ENCODE measurements around the gene ALDH9A1.

DNA sequence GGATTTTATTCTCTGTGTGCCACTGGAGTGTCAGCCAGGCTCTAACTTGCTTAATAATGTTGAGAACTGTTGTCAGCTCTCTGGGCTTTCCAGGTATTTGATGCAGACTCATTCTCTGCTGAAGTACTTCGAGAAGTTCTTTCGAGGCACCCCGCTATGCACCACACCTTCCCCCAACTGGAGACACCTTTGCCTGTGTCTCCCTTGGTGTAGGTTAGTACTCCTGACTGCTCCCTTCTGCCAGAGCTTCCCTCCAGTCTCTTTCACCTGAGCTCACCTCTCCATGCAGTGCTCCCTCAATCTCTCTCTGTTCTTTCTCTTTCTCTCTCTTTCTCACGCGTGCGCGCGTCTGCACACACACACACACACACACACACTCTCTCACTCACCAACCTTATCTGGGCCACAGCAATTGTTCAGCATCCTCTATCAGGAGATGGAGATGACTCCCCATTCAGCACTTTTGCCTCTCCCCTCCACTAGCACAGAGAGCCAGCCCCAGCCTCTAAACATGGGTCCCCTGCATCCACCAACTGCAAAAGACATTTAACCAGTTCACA lies 81.3 kb downstream of the ALDH9A1 start:
- TF ChIP-seq CTCF (IDR thresholded peaks at IDR 0.05 in 2 of 3, conservative IDR thresholded peaks at IDR 0.05 in 1 of 3; ENCODE audit: control insufficient read depth in 2 of 3, extremely low read depth in 1 of 3, insufficient read depth in 1 of 3, low read depth in 3 of 3, low read length in 3 of 3) (no peak), CEBPZ (IDR thresholded peaks at IDR 0.05; ENCODE audit: low read depth, low read length) (no peak), SP1 (IDR thresholded peaks at IDR 0.05; ENCODE audit: low read depth, low read length) (no peak), EZH2 (IDR thresholded peaks at IDR 0.05; ENCODE audit: borderline replicate concordance, control insufficient read depth, low read depth, low read length) (no peak), BHLHE40 (IDR thresholded peaks at IDR 0.05; ENCODE audit: borderline replicate concordance in 1 of 2, low read depth in 2 of 2, low read length in 1 of 2) (no peak), RCOR1 (conservative IDR thresholded peaks at IDR 0.05; ENCODE audit: low read depth, low read length) (no peak), STAT1 (conservative IDR thresholded peaks at IDR 0.05) (no peak)

Measured in GM12878 (cell line).